ENCODE measurements around the gene ATP8A2.

The ATP8A2 gene

DNA sequence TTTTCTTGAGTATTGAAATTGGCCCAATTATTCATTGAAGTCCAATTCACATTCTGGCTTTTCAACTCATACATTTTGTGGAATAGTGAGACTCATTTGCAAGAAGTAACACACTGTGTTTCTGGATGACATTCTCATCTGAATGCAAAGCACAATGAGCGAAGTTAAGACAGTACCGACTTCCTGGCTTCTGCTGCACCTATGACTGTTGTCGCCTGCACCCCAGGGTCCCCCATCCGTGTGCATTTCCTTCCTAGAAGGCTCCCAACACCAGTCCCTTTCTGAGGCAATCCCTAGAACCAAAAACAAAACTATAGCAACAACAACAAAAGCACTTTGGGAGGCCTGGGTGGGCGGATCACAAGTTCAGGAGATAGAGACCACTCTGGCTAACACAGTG, 496.7 kb downstream of the ATP8A2 start:
- DNase-seq = no peak

DNA sequence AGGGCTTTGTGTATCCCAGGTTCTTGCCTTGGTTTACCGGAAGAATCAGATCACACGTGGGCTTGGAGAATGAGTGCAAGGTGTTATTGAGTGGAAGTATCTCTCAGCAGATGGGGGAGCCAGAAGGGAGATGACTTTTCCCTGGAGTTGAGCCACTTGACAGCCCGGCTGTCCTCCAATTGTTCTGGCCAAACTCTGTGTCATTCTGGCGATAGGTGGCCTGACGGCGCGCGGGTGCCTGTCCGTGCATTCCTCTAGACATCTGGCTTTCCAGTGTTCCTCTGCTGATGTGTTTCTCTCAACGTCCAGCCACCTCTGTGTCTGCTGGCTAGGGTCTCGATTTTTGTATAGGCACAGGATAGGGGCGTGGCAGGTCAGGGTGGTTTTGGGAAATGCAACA, 498.2 kb downstream of the ATP8A2 start:
- no peak for DNase-seq

DNA sequence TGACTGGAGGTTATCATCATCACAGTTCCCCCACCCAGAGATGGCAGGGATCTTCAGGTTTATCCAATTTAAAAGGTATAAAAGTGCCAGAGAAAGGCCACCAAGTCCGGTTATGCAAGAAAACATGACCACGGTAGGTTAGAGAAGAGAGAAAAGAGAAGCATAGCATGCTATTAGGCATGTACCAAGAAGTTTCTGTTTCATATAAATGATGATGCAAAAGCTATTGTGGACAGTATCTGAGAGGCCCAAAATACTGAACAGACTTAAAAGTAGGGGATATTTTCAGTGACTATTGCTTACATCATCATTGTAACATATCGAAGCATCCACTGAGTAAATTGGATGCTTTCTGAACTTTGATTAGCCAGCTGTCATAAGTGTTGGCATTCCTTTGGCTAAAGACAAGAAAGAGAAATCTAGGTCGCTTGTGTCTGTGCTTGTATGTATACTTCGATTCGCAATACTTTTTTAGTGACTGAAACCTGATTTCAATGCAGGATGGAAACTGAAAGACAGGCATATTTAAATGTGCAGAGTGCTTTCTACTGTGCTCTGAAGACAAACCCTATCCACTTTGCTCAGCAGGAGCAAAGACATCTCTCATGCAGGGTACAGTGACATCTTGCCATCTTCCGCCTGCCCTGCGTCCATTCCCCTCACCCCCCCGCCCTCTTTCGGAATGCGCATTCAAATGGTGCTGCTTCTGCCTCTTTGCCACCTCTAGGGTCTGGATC, 499.8 kb downstream of the ATP8A2 start:
- DNase-seq = no peak

DNA sequence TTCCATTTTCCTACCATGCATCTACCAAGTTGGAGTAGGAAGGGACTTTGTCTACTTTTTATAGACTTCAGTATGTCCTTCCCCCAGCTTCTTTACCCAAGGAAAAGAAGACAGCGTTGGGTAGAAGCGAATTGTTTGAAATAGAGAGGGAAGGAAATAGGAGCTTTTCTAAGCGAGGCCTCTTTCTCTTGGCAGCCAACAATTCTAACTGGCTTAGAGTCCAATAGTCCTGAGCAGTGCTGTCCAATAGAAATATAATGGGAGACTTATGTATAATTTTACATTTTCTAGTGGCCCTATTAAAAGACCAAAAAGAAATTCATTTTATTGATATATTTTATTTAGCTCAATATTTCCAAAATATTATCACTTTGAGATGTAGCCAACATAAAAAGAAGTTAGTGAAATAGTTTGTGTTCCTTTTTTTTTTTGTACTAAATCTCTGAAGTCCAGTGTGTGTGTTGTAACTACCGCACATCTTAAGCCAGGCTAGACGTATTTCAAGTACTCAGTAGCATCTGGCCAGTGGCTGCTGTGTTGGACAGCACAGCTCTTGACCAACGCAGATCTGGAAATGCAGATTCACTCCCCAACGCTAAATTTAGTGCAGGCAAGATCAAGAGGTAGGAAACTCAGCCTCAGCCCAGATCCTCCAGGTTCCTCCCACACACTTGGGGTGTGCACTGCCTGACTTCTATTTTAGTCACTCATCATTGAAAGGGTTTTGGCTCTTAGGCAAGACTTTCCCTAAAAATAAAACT, 500.9 kb downstream of the ATP8A2 start:
- no peak for DNase-seq

DNA sequence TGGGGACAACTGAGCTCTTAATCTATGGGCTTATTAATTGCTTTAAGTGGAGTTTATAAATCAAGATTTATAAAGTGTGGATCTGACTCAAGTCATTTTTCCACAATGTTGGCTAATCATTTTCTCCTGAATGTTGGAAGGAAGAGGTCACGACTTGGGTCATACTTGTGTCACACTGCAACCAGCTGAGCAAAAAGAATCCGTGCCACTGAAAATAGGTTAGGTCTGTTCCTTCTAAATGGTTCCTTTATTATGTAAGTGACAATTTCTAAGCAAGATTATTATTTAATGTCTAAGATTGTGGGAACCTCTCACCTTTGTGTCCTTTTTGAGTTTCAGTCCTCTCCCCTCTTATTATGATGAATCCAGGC, 501.5 kb downstream of the ATP8A2 start:
- DNase-seq = no peak

DNA sequence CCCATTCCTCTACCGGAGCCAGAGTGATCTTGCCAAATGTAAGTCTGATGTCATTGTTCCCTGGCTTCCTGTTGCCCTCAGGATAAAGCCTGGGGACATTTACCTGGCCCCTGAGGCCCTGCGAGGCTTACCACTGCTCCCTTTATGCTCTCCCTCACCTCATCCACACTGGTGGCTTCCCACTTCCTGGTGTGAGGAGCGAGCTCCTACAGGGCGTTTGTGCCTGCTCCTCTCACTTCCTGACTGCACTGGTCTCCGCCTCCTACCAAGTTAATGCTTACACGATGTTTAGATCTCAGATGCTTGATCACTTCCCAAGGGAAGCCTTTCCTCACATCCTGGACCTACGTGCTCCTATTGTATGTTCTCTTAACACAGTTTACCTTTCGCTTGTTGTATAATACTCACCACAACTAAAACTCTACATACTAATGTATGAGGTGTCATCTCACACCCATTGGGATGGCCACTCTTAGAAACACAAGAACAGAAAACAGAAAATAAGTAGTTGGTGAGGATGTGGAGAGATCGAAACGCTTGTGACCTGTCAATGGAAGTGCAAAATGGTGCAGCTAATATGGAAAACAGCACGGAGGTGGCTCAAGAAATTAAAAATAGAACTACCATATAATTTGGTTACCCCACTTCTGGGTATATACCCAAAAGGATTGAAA, 502.4 kb downstream of the ATP8A2 start:
- DNase-seq = no peak

DNA sequence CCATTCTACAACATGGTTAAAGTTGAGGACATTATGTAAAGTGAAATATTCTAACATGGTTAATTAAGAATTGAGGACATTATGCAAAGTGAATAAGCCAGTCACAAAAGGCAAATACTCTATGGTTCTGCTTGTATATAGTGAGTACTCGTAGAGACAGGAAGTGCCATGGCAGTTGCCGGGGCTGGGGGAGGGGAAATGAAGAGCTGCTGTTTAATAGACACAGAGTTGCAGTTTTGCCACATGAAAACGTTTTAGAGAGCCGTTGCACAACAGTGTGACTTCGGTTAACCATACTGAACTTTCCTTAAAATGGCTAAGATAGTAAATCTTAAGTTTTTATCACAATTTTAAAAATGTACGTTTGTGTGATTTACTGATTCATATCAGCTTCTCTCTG, 503.1 kb downstream of the ATP8A2 start:
- no peak for DNase-seq

DNA sequence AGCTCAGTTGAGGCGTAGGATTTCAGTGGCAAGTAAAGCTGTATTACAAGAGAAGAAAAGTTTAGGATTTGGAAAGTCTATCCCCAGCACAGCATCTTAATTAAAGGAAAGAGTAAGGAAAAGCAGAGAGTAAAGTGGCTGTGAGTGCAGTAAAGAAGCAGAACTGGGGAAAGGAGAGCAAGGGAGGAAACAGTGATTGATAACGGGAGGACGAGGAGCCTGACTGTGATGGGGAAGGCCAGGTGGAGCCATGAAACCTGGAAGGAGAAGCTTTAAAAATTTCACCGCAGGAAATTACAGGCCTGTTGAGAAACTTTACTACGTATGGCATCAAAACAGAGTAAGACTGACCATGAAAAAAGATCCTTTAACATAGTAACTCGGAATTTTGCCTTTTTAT, 504.5 kb downstream of the ATP8A2 start:
- DNase-seq = no peak

DNA sequence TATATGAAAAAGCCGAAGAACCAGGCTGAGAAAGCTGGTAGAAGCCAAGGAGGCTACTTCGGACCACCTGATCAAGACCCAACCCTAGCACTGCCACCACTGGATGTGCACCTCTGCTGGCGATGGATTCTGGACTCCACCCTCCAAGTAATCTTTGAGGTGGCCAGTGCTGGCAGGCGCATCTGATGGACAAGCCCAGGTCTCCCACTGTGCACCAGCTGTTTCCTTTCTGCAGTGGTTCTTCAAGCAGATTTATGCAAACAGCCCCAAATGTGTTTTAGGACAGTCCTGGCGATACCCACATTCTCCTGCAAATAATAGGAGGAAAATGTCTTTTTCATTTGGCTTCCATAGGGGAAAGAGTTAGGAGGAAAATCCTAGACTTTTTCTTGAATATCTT, 507.7 kb downstream of the ATP8A2 start:
- DNase-seq = no peak

DNA sequence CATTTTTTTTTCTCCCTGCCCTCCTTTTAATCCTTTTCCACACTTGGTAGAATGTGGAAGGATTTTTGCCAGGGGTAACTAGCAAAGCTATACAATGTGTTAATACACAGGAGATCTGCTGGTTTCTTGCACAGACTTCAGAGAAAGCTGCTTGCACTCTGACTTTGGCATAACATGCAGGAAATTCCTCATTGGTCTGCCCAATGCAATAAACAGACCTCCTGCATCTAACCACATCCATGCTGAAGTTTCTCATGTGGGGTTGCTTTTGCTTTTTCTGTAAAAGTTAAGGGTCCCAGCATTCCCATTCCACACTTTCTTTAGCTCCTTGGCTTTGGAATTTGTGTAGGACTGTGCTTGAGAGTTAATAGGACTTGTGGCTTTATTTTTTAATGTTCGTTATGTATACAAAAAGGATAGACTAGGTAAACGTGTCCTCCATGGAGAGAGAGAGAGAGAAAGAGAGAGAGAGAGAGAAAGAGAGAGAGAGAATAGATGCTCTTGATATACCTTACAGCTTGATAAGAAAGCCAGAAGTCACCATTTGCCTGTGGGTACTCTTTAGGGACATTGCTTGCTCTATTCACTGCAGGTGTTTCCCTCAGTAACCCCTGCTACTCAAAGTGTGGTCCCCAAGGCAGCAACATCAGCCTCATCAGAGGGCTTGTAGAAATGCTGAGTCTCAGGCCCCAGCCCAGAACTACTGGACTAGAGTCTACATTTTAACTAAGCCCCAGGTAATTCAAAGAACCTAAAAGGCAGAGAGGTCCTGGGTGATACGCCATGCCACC, 509.6 kb downstream of the ATP8A2 start:
- DNase-seq = no peak

DNA sequence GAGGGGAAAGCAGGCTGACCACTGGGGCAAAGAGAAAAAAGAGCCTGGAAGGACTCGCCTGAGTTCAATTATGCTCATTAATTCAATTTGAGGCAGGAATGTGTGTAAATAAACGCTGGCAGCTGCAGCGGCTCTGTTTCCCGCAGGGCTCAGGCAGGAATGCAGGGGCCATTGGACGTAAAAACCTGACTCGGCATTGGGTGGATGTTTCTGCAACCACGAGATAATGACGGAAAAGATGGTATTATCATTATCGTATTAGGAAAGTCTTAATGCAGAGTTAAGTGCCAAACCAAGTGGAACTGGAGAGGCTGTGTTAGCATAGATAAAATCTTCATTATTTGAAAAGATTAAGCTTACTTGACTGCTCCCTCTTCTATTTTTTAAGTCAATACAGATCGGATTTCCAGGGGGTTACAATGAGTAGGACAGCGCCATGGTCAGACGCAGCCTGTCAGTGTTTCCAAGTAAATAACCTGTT, 510.2 kb downstream of the ATP8A2 start:
- DNase-seq = no peak

DNA sequence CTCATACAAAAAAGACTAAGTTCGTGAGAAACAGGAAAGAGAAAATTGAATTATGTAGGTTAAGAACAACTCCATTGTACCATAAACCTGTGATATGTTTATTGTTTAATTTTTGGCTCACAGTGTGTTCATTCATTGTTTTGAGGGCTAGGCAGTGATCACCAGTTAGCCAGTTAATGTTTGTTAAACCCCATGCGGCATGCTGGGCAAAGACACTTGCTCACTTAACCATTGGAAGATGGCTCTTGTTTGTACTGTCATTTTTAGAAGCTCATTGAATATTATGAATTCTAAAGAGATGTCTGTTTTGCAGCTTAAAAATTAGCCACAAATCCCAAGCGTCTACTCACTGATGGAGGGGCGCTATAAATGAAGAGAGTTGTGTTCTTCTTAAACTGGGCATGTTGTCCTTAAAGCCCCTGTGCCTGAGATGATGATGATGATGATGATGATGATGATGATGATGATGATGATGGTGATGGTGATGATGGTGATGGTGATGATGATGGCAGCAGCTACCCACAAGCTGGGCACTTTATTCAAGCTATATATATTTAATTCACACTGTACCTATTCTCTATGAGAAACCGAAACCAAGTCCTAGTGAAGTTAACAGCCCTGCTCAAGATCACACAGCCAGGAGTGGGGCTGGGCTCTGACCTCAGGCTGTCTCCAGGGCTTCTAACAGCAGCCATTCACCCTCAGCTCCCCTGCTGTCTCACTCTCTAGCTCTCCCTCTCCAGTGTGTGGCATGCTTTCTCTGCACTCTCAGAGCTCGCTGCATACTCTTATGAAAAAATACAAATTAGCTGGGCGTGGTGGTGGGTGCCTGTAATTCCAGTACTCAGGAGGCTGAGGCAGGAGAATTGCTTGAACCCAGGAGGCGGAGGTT, 510.9 kb downstream of the ATP8A2 start:
- DNase-seq = no peak

DNA sequence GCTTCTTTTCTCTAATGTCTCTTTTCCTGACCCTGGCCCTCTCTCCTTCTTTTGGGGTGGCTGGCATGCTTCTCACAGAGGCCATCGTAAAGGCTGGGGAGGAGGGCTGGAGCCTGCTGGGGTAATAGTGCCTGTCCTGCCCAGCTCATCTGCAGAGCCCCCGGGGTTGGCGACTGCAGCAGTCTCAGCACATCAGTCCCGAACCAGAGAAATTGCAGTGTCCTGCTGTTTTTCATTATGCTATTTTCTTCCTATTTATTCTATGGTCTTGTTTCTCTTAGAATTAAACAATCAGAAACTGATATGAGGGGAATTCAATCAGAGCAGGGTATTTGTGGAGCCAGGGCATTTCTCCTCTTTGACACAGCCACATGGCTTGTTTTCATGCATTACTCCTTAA, 513.6 kb downstream of the ATP8A2 start:
- DNase-seq = no peak

DNA sequence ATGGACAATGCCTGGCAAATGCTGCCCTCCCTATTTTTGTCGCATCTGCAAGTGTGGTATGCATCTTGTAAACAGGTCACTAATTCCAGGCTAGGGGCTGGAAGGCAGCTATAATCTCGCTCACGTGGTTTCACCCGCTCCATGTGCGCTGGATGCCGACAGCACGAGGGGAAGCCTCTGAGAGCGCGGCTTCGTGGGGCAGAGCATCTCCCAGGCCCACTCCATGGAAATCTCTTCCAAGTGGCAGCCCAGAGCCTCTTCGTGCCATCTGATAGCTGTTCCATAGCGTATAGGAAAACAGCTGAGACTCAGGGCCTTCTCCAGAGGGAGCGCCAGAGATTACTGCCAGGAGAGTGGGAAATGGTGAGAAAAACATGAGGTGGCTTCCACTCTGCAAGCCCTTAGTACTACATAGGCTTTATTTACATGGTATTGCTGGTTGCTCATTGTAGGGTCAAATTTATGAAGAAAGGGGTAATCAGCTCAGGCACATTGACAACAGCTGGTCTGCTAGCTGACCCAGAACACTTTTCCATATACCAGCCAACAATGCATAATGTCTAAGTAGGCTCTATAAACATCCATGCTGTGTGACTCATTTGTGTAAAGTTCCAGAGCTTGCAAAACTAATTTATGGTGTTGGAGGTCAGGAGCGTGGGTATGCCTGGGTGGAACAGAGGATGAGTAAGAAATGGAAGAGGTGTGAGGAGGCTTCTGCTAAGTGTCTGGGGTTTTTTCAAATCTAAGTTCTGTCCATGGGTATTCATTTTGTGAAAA, 514.9 kb downstream of the ATP8A2 start:
- no peak for DNase-seq

DNA sequence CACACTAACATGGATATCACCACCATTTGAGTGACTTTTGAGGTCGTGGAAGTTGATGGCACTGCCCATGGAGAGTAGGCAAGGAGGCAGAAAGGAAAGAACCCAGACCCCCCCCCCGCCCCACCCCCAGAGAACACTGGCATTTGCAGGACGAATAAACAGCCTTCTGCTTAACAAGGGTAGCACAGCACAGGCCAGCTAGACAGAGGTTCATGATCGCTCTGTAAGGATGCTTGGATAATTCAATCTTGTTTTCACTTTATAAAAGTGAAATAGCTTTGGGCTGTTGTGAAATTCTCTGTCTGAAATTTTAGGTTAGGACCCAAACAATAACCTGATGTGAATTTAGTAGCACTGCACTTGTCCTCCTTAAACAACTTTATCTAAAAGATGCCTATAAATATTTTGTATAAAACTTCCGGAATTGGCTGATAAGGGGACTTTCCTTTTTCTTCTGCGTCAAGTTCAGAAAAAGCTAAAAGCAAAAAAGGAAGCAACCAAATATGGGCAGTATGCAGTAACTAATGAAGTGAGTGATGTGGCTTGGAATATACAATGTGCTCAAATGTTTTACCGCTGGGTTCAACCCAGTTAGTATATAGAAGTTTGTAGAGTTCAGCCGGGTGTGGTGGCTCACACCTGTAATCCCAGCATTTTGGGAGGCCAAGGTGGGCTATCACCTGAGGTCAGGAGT, 516.3 kb downstream of the ATP8A2 start:
- DNase-seq = no peak

DNA sequence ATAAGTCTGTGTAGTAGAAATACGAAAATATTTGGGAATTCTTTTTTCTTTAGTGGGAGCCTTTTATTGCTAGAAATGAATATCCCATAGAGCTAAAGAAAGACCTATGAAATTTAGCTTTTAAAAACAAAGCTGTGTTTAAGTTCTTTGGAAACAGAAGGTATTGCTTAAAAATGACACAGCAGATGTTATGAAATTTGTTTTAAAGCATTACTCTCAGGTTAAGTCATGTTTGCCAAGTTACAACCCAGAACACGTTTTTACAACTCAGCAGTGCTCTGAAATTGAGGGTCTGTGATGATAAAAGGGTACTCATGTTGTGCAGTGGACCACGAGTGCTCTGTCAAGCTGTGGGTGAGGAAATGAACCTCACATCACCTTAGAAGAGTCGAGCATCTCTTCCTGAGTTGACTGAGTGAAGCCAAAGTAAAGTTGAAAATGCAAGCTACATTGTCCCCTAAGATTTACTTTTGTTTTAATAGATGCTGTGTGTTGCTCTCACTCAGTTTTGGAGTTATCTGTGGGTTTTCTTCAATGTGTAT, 519.0 kb downstream of the ATP8A2 start:
- DNase-seq = no peak

DNA sequence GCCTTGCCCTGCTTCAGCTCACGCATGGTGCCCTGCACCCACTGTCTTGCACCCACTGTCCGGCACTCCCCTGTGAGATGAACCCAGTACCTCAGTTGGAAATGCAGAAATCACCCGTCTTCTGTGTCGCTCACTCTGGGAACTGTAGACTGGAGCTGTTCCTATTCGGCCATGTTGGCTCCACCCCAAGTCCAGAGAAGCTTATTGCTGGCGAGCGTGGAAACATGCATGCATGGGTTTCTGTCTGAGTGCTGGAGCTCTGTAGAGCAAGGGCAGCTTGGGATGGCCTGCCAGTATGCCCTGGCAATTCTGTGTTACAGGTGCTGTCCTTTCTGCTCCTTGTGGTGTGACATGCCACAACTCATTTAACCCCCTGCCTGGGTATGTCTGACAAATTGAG, 527.2 kb downstream of the ATP8A2 start:
- no peak for DNase-seq

DNA sequence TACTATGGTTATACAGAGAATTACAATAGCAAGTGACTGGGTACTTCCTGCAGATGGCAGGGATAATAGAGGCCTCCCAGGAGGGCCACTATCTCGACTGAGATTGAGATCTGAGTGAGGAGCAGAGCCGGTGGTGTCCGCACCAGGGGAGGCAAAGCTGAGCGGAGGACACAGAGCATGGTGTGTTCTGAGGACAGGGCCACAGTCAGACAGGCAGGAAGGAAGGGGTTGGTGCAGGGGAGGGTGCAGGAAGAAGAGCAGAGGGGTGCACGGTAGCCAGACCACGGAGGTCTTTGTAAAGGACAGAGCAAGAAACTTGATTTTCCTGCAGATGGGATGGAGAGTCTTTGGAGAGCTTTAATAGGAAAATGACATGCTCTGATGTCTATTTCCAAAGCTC, 527.7 kb downstream of the ATP8A2 start:
- DNase-seq = no peak

DNA sequence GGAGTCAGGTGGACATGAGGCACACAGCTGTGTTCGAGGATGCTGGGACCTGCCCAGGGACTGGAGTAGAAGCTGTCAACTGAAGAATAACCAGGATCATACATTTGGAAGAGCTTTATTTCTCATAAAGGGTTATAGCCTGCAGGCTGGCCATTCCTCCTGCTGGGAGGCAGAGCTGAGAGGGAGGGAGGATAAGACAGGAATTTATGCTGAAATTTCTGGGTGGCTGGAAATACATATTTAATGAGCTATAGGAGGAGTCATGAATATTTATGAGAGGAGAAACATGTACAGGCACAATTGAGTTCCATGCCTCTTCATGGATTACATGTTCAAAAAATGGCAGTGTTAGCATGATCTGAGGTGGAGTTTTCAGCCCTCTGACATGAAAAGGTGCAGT, 528.2 kb downstream of the ATP8A2 start:
- no peak for DNase-seq
